IPS-11a (cell line): ENCODE data around the gene CHMP4A.

ENCODE experiments used
- H3K4me3 ChIP-seq: one replicate; pipeline ENCODE4 v1.5.1; 2013; ENCODE audit warnings: low read depth, low read length, control low read depth

CHMP4A gene

GRCh38 chr14:24179961-24180796, 33.1 kb downstream of the CHMP4A start:
- H3K4me3 ChIP-seq: no peak overlapping the region

- H3K4me3 ChIP-seq: no peak overlapping the region
These were observed 33.9 kb downstream of the CHMP4A start for GRCh38 chr14:24179294-24179960.

GRCh38 chr14:24178399-24179178, 34.7 kb downstream of the CHMP4A start:
- no peak overlapping the region for H3K4me3 ChIP-seq

GRCh38 chr14:24177891-24178290, 35.4 kb downstream of the CHMP4A start:
- no peak overlapping the region for H3K4me3 ChIP-seq

- H3K4me3 ChIP-seq: no peak overlapping the region
These were observed 36.1 kb downstream of the CHMP4A start for GRCh38 chr14:24177041-24177825.

- H3K4me3 ChIP-seq: no peak overlapping the region
These were observed 36.7 kb downstream of the CHMP4A start for GRCh38 chr14:24176599-24176998.

- no peak overlapping the region for H3K4me3 ChIP-seq
These were observed 40.4 kb downstream of the CHMP4A start for GRCh38 chr14:24172871-24173281.

- peak overlapping the region; percentile 49 for H3K4me3 ChIP-seq
These were observed 40.9 kb downstream of the CHMP4A start for GRCh38 chr14:24172261-24172860.

- H3K4me3 ChIP-seq: peak within 1 kb of the TSS; percentile 49
These were observed 41.6 kb downstream of the CHMP4A start, which contains the start of gene REC8 for GRCh38 chr14:24171422-24172260. Gene REC8 (plus strand): TSS chr14:24172080. CDS start chr14:24172553, 473 bp downstream.

GRCh38 chr14:24167469-24168114, 45.7 kb downstream of the CHMP4A start:
- no peak overlapping the region for H3K4me3 ChIP-seq

- no peak overlapping the region for H3K4me3 ChIP-seq
These were observed 47.5 kb downstream of the CHMP4A start for GRCh38 chr14:24165785-24166184.

- H3K4me3 ChIP-seq: no peak overlapping the region
These were observed 48.7 kb downstream of the CHMP4A start for GRCh38 chr14:24164518-24164991.

- H3K4me3 ChIP-seq: no peak overlapping the region
These were observed 51.2 kb downstream of the CHMP4A start for GRCh38 chr14:24162093-24162492.

- peak within 1 kb of the TSS; percentile 34 for H3K4me3 ChIP-seq
These were observed 52.2 kb downstream of the CHMP4A start, which contains the start of gene IRF9 for GRCh38 chr14:24160850-24161804. Gene IRF9 (plus strand): TSS chr14:24161265. CDS start chr14:24162145, 880 bp downstream.

- no peak overlapping the region for H3K4me3 ChIP-seq
These were observed 52.8 kb downstream of the CHMP4A start for GRCh38 chr14:24160499-24160849.

- no peak overlapping the region for H3K4me3 ChIP-seq
These were observed 53.4 kb downstream of the CHMP4A start for GRCh38 chr14:24159777-24160498.
